Body of pancreas (tissue), 4 donors: ENCODE measurements around the gene SPATA17. TPM values are rescaled to one million over a fixed set of nuclear protein-coding genes. Genes with fewer than 3 reads are reported as not detected.

ENCODE experiments used
- ATAC-seq: fragments of 150-250 bp; one replicate; pipeline ENCODE4 v1.9.1; 2016
- DNase-seq, 4 donors: peaks; one replicate each; pipeline ENCODE4 v3.0.0-alpha.2; 2019
- H3K27ac ChIP-seq, 4 donors: fragments of 200-600 bp; sonication (generic); 1 replicate in 3 of 4; 2 replicates in 1 of 4; pipeline versions ENCODE4 v1.5.1 to v1.6.1; 2016 to 2019; ENCODE audit warnings: mild to moderate bottlenecking in 1 of 4, mixed read lengths in 1 of 4, moderate library complexity in 1 of 4
- H3K27me3 ChIP-seq, 2 donors: fragments of 200-600 bp; sonication (generic); one replicate each; pipeline ENCODE4 v1.6.0; 2016; ENCODE audit warnings: mild to moderate bottlenecking in 1 of 2
- H3K36me3 ChIP-seq, 2 donors: fragments of 200-600 bp; sonication (generic); replicated peaks in 1 of 2; 2 replicates each; pipeline ENCODE4 v1.5.1; 2016; ENCODE audit warnings: low read depth in 2 of 2; ENCODE audit not compliant: insufficient read depth in 1 of 2
- H3K4me1 ChIP-seq: fragments of 200-600 bp; sonication (generic); one replicate; pipeline ENCODE4 v1.6.0; 2016
- H3K4me3 ChIP-seq, 2 donors: fragments of 200-600 bp; sonication (generic); 1 replicate in 1 of 2; 2 replicates in 1 of 2; pipeline ENCODE4 v1.5.1; 2016 to 2019
- H3K9me3 ChIP-seq, 3 donors: fragments of 200-600 bp; sonication (generic); 1 replicate in 2 of 3; 2 replicates in 1 of 3; pipeline ENCODE4 v1.5.1; 2016
- CTCF ChIP-seq, 7 experiments: fragments of 450-650 bp in 4 of 7; fragments of 200-600 bp in 3 of 7; sonication (generic) in 3 of 7; IDR thresholded peaks; one replicate each; pipeline ENCODE4 v1.5.1; 2016 to 2019; ENCODE audit warnings: antibody characterized with exemption in 7 of 7
- POLR2A ChIP-seq, 3 donors: fragments of 450-650 bp; IDR thresholded peaks; one replicate each; pipeline ENCODE4 v1.6.1; 2016; ENCODE audit warnings: antibody characterized with exemption in 3 of 3, mild to moderate bottlenecking in 2 of 3
- WGBS, 2 donors: methylation state at CpG; one replicate each; pipeline ENCODE4 v1.1.5; 2017; 5-methylcytosine and 5-hydroxymethylcytosine counted together
- intact Hi-C: fragments of 100-400 bp; cut with DNase I; formaldehyde crosslinking; loops from one replicate; pipeline ENCODE4 v1.15.1; 2023
- total RNA-seq, 2 donors: library from RNA; depleted of rRNA; stranded (reverse); fragments of >200 nt; gene quantifications; one replicate each; pipeline ENCODE4 v1.1.0, GENCODE V29; 2016

SPATA17 gene
- total RNA-seq, 2 donors from 2014 or later: 0.52 to 2.6 TPM

- Histone ChIP-seq H3K4me1 (no peaks in the 10 kb centered on the region), H3K27me3 (no peaks in the 10 kb centered on the region), H3K36me3 (peaks cover 0 to 2% of the 10 kb centered on the region in 2 donors), H3K27ac (no peak overlapping the region), H3K4me3 (no peak overlapping the region), H3K9me3 (no peaks in the 10 kb centered on the region)
- DNase-seq (no peak), ATAC-seq (no peak)
- intact Hi-C loops: no loop called here
- TF ChIP-seq POLR2A (IDR thresholded peaks at IDR 0.05) (no peak), CTCF (IDR thresholded peaks at IDR 0.05) (no peak)
- WGBS, 2 donors: 70 to 78% methylated on average over 2 of the region's 2 CpGs
Measured at GRCh38 chr1:217599154-217599553, 32.0 kb upstream of the SPATA17 start.

GRCh38 chr1:217602380-217602779 lies 28.8 kb upstream of the SPATA17 start:
- DNase-seq (no peak), ATAC-seq (no peak)
- Histone ChIP-seq H3K9me3 (no peaks in the 10 kb centered on the region), H3K27ac (no peak overlapping the region), H3K4me1 (no peaks in the 10 kb centered on the region), H3K4me3 (no peak overlapping the region), H3K27me3 (no peaks in the 10 kb centered on the region), H3K36me3 (peaks cover 0 to 5% of the 10 kb centered on the region in 2 donors)
- intact Hi-C loops: no loop called here
- TF ChIP-seq CTCF (IDR thresholded peaks at IDR 0.05) (no peak), POLR2A (IDR thresholded peaks at IDR 0.05) (no peak)

DNA sequence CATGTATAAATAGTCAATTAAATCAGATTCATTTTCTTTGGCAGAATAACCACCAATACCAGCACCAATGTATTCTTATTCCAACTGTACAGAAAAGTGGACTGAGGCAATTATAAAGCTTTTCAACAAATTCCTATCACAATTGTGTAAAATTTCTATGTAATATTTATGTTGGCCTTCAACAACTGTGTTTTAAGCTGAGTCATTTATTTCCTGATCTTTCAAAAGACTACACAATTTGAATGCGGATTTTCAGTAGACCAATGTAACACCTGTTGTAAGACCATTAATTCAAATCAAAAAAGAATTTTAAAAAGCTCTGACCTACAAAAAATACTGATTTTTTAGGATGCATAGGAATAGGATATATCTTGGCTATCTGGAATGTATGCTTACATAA lies 25.8 kb upstream of the SPATA17 start:
- intact Hi-C loops: no loop called here

GRCh38 chr1:217614200-217614712 lies 16.9 kb upstream of the SPATA17 start:
- no peaks in the 10 kb centered on the region for H3K9me3 ChIP-seq
- DNase-seq (no peak), ATAC-seq (no peak)
- no peak overlapping the region for H3K27ac ChIP-seq
- no peaks in the 10 kb centered on the region for H3K27me3 ChIP-seq
- H3K36me3 ChIP-seq: peaks cover 0 to 1% of the 10 kb centered on the region in 2 donors
- TF ChIP-seq POLR2A (IDR thresholded peaks at IDR 0.05): no peak
- TF ChIP-seq CTCF (IDR thresholded peaks at IDR 0.05): no peak
- intact Hi-C loops: no loop called here
- H3K4me3 ChIP-seq: no peak overlapping the region
- H3K4me1 ChIP-seq: no peaks in the 10 kb centered on the region
- WGBS, 2 donors: 78 to 80% methylated on average over 3 of the region's 3 CpGs

More for the DNA sequence above, 25.8 kb upstream of the SPATA17 start:
- no peaks in the 10 kb centered on the region for H3K4me1 ChIP-seq
- ATAC-seq (no peak), DNase-seq (no peak)
- no peaks in the 10 kb centered on the region for H3K27me3 ChIP-seq
- H3K4me3 ChIP-seq: no peak overlapping the region
- H3K36me3 ChIP-seq: peaks cover 0 to 8% of the 10 kb centered on the region in 2 donors
- 91 to 93% methylated on average over 1 of the region's 1 CpG for WGBS, 2 donors
- no peaks in the 10 kb centered on the region for H3K9me3 ChIP-seq
- TF ChIP-seq POLR2A (IDR thresholded peaks at IDR 0.05) (no peak), CTCF (IDR thresholded peaks at IDR 0.05) (no peak)
- no peak overlapping the region for H3K27ac ChIP-seq

DNA sequence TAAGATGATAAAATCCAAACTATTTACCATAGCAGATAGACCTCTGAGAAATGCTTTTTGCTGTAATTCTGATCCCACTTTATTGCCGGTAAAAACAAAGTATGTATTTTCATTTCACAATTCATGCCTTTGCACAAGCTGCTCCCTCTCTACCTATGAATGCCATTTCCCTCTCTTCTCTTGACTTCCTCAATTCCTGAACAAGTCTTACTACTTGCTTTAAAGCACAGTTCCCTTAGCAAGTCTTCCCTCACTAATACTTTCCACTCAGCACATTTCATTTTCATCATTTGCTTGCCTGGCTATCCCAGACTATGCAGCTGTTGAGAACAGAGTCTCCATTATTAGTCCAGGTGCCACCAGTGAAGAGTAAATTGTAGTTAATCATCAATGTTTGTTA lies 14.0 kb upstream of the SPATA17 start:
- TF ChIP-seq CTCF (IDR thresholded peaks at IDR 0.05) (no peak), POLR2A (IDR thresholded peaks at IDR 0.05) (no peak)
- Histone ChIP-seq H3K27ac (no peak overlapping the region), H3K4me1 (no peaks in the 10 kb centered on the region), H3K27me3 (no peaks in the 10 kb centered on the region), H3K4me3 (no peak overlapping the region), H3K36me3 (peaks cover 0 to 5% of the 10 kb centered on the region in 2 donors), H3K9me3 (no peaks in the 10 kb centered on the region)
- no peak for DNase-seq
- intact Hi-C loops: no loop called here
- no peak for ATAC-seq
- 48 to 69% methylated on average over 1 of the region's 1 CpG for WGBS, 2 donors
